HL-60 (cell line): Measurements from ENCODE around the gene HPS5.

Source experiments
- DNase-seq, 2 experiments: peaks; one replicate each; pipeline ENCODE4 v3.0.0-alpha.2; 2010 to 2020; ENCODE audit warnings: low read depth in 1 of 2, low spot score in 1 of 2
- H3K27ac ChIP-seq: fragments of 250-450 bp; sonication (Bioruptor Pico); replicated peaks from 2 replicates; pipeline ENCODE4 v1.5.1; 2020; ENCODE audit warnings: mild to moderate bottlenecking, moderate library complexity
- H3K27me3 ChIP-seq: fragments of 250-450 bp; sonication (Bioruptor Pico); 2 replicates; pipeline ENCODE4 v1.5.1; 2021; ENCODE audit warnings: mild to moderate bottlenecking, moderate library complexity; ENCODE audit not compliant: insufficient read depth, poor library complexity, severe bottlenecking
- H3K4me3 ChIP-seq: replicated peaks from 2 replicates; pipeline ENCODE4 v1.5.1; 2011; ENCODE audit warnings: mild to moderate bottlenecking, control low read depth, low read length; ENCODE audit not compliant: insufficient read depth
- GABPA ChIP-seq: IDR thresholded peaks from 2 replicates; pipeline ENCODE4 v1.6.1; 2012; ENCODE audit warnings: low read depth
- POLR2AphosphoS5 ChIP-seq: IDR thresholded peaks from 2 replicates; pipeline ENCODE4 v1.6.1; 2012; ENCODE audit warnings: low read depth
- SPI1 ChIP-seq: IDR thresholded peaks from 2 replicates; pipeline ENCODE4 v1.6.1; 2012; ENCODE audit warnings: low read depth, mild to moderate bottlenecking, borderline replicate concordance
- TF ChIP-seq, protein P1 (sequence below): IDR thresholded peaks from one replicate; pipeline ENCODE4 v1.5.1; 2011; ENCODE audit warnings: low read length, control low read depth, inconsistent platforms; ENCODE audit not compliant: insufficient read depth
- TF ChIP-seq, protein P2 (sequence below): IDR thresholded peaks from 2 replicates; pipeline ENCODE4 v1.6.1; 2012; ENCODE audit warnings: low read depth; ENCODE audit not compliant: insufficient replicate concordance

HPS5 gene

GRCh38 chr11:18365741-18366140, 43.8 kb upstream of the HPS5 start:
- DNase-seq = no peak
- H3K27me3 ChIP-seq = no peaks in the 10 kb centered on the region
- H3K27ac ChIP-seq = no peak overlapping the region
- no peak overlapping the region for H3K4me3 ChIP-seq
- TF ChIP-seq, protein P1, sequence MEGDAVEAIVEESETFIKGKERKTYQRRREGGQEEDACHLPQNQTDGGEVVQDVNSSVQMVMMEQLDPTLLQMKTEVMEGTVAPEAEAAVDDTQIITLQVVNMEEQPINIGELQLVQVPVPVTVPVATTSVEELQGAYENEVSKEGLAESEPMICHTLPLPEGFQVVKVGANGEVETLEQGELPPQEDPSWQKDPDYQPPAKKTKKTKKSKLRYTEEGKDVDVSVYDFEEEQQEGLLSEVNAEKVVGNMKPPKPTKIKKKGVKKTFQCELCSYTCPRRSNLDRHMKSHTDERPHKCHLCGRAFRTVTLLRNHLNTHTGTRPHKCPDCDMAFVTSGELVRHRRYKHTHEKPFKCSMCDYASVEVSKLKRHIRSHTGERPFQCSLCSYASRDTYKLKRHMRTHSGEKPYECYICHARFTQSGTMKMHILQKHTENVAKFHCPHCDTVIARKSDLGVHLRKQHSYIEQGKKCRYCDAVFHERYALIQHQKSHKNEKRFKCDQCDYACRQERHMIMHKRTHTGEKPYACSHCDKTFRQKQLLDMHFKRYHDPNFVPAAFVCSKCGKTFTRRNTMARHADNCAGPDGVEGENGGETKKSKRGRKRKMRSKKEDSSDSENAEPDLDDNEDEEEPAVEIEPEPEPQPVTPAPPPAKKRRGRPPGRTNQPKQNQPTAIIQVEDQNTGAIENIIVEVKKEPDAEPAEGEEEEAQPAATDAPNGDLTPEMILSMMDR = no peak
- TF ChIP-seq SPI1 (no peak), POLR2AphosphoS5 (no peak), GABPA (no peak)
- TF ChIP-seq, protein P2, sequence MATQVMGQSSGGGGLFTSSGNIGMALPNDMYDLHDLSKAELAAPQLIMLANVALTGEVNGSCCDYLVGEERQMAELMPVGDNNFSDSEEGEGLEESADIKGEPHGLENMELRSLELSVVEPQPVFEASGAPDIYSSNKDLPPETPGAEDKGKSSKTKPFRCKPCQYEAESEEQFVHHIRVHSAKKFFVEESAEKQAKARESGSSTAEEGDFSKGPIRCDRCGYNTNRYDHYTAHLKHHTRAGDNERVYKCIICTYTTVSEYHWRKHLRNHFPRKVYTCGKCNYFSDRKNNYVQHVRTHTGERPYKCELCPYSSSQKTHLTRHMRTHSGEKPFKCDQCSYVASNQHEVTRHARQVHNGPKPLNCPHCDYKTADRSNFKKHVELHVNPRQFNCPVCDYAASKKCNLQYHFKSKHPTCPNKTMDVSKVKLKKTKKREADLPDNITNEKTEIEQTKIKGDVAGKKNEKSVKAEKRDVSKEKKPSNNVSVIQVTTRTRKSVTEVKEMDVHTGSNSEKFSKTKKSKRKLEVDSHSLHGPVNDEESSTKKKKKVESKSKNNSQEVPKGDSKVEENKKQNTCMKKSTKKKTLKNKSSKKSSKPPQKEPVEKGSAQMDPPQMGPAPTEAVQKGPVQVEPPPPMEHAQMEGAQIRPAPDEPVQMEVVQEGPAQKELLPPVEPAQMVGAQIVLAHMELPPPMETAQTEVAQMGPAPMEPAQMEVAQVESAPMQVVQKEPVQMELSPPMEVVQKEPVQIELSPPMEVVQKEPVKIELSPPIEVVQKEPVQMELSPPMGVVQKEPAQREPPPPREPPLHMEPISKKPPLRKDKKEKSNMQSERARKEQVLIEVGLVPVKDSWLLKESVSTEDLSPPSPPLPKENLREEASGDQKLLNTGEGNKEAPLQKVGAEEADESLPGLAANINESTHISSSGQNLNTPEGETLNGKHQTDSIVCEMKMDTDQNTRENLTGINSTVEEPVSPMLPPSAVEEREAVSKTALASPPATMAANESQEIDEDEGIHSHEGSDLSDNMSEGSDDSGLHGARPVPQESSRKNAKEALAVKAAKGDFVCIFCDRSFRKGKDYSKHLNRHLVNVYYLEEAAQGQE = no peak

- DNase-seq = no peak
- H3K4me3 ChIP-seq = no peak overlapping the region
- no peak for TF ChIP-seq POLR2AphosphoS5
- TF ChIP-seq, protein P2 = no peak
- no peak for TF ChIP-seq SPI1
- TF ChIP-seq, protein P1 = no peak
- TF ChIP-seq GABPA = no peak
- H3K27me3 ChIP-seq = no peaks in the 10 kb centered on the region
- H3K27ac ChIP-seq = no peak overlapping the region
These were observed 42.6 kb upstream of the HPS5 start for GRCh38 chr11:18364495-18365073.

GRCh38 chr11:18361154-18361553, 39.2 kb upstream of the HPS5 start:
- no peak for DNase-seq
- no peaks in the 10 kb centered on the region for H3K27me3 ChIP-seq
- no peak overlapping the region for H3K27ac ChIP-seq
- no peak overlapping the region for H3K4me3 ChIP-seq
- TF ChIP-seq SPI1 = no peak
- TF ChIP-seq POLR2AphosphoS5 = no peak
- TF ChIP-seq, protein P2 = no peak
- TF ChIP-seq, protein P1 = no peak
- TF ChIP-seq GABPA = no peak
